IPS-20b (cell line): ENCODE measurements around the gene ABCB9.
"Not testable (repeated sequence)": the region's sequence is repeated elsewhere in the genome, so short reads cannot be mapped to it uniquely, and the experiment has no call there.

Source experiments
- H3K27ac ChIP-seq: one replicate; pipeline ENCODE4 v1.5.1; 2013; ENCODE audit warnings: low read length
- H3K27me3 ChIP-seq: 2 replicates; pipeline ENCODE4 v1.6.1; 2013; ENCODE audit warnings: mild to moderate bottlenecking, low read length, inconsistent platforms; ENCODE audit not compliant: insufficient read depth
- H3K36me3 ChIP-seq: 2 replicates; pipeline ENCODE4 v1.6.1; 2013; ENCODE audit warnings: low read depth, mild to moderate bottlenecking, inconsistent platforms, low read length, moderate library complexity; ENCODE audit not compliant: insufficient read depth
- H3K4me1 ChIP-seq: 2 replicates; pipeline ENCODE4 v1.6.1; 2013; ENCODE audit warnings: mild to moderate bottlenecking, control low read depth, inconsistent platforms, low read length, moderate library complexity; ENCODE audit not compliant: insufficient read depth
- H3K4me3 ChIP-seq: 2 replicates; pipeline ENCODE4 v1.5.1; 2013; ENCODE audit warnings: mild to moderate bottlenecking, low read length, inconsistent platforms
- H3K9ac ChIP-seq: 2 replicates; pipeline ENCODE4 v1.6.1; 2013; ENCODE audit warnings: low read depth, mild to moderate bottlenecking, inconsistent platforms, low read length, moderate library complexity
- H3K9me3 ChIP-seq: 2 replicates; pipeline ENCODE4 v1.6.1; 2013; ENCODE audit warnings: mild to moderate bottlenecking, low read depth, low read length, inconsistent platforms; ENCODE audit not compliant: insufficient read depth

Gene ABCB9

GRCh38 chr12:122965851-122966742, at the start of gene ABCB9:
Gene ABCB9 (minus strand): TSS chr12:122966463. CDS start chr12:122960235, 6,228 bp downstream.
- Histone ChIP-seq H3K9me3 (no peaks in the 10 kb centered on the region), H3K4me3 (peak within 1 kb of the TSS; percentile 84), H3K36me3 (no peaks in the 10 kb centered on the region), H3K4me1 (peaks cover 7% of the 10 kb centered on the region; the same call in 1 of the 2 replicates), H3K27ac (no peak within 1 kb of the TSS), H3K27me3 (peaks cover 15% of the 10 kb centered on the region; the same call in 1 of the 2 replicates), H3K9ac (peak within 1 kb of the TSS; percentile 61; the same call in 1 of the 2 replicates)

GRCh38 chr12:123014473-123014872, 48.2 kb upstream of the ABCB9 start:
- not testable (repeated sequence) for H3K9me3 ChIP-seq, H3K27ac ChIP-seq, H3K4me3 ChIP-seq, H3K27me3 ChIP-seq, H3K9ac ChIP-seq, H3K4me1 ChIP-seq, H3K36me3 ChIP-seq

- Histone ChIP-seq H3K27me3 (no peaks in the 10 kb centered on the region), H3K36me3 (no peaks in the 10 kb centered on the region), H3K27ac (no peak overlapping the region), H3K4me1 (no peaks in the 10 kb centered on the region), H3K4me3 (no peak overlapping the region), H3K9me3 (no peaks in the 10 kb centered on the region), H3K9ac (no peak overlapping the region)
Measured at GRCh38 chr12:123013185-123014095, 47.2 kb upstream of the ABCB9 start.

- Histone ChIP-seq H3K9ac (no peak overlapping the region), H3K4me3 (no peak overlapping the region), H3K9me3 (no peaks in the 10 kb centered on the region), H3K36me3 (no peaks in the 10 kb centered on the region), H3K4me1 (no peaks in the 10 kb centered on the region), H3K27me3 (no peaks in the 10 kb centered on the region), H3K27ac (no peak overlapping the region)
Measured at GRCh38 chr12:123011701-123012100, 45.4 kb upstream of the ABCB9 start.

- Histone ChIP-seq H3K9ac (no peak overlapping the region), H3K9me3 (no peaks in the 10 kb centered on the region), H3K4me3 (no peak overlapping the region), H3K36me3 (no peaks in the 10 kb centered on the region), H3K27ac (no peak overlapping the region), H3K4me1 (no peaks in the 10 kb centered on the region), H3K27me3 (no peaks in the 10 kb centered on the region)
Measured at GRCh38 chr12:123010681-123011080, 44.4 kb upstream of the ABCB9 start.

GRCh38 chr12:123010110-123010509, 43.8 kb upstream of the ABCB9 start:
- H3K36me3 ChIP-seq, result no peaks in the 10 kb centered on the region
- no peaks in the 10 kb centered on the region for H3K9me3 ChIP-seq
- no peaks in the 10 kb centered on the region for H3K27me3 ChIP-seq
- H3K9ac ChIP-seq, result no peak overlapping the region
- H3K27ac ChIP-seq, result no peak overlapping the region
- no peak overlapping the region for H3K4me3 ChIP-seq
- H3K4me1 ChIP-seq, result no peaks in the 10 kb centered on the region

- H3K27me3 ChIP-seq, result no peaks in the 10 kb centered on the region
- no peaks in the 10 kb centered on the region for H3K4me1 ChIP-seq
- no peak overlapping the region for H3K27ac ChIP-seq
- no peaks in the 10 kb centered on the region for H3K9me3 ChIP-seq
- H3K36me3 ChIP-seq, result no peaks in the 10 kb centered on the region
- no peak overlapping the region for H3K4me3 ChIP-seq
- H3K9ac ChIP-seq, result no peak overlapping the region
Measured at GRCh38 chr12:123006977-123007376, 40.7 kb upstream of the ABCB9 start.

- Histone ChIP-seq H3K27ac (no peak overlapping the region), H3K27me3 (no peaks in the 10 kb centered on the region), H3K36me3 (no peaks in the 10 kb centered on the region), H3K9me3 (no peaks in the 10 kb centered on the region), H3K4me1 (no peaks in the 10 kb centered on the region), H3K9ac (no peak overlapping the region), H3K4me3 (no peak overlapping the region)
Measured at GRCh38 chr12:123005081-123005626, 38.9 kb upstream of the ABCB9 start.

- no peaks in the 10 kb centered on the region for H3K4me1 ChIP-seq
- H3K27ac ChIP-seq, result no peak overlapping the region
- no peak overlapping the region for H3K4me3 ChIP-seq
- no peaks in the 10 kb centered on the region for H3K9me3 ChIP-seq
- H3K36me3 ChIP-seq, result no peaks in the 10 kb centered on the region
- H3K27me3 ChIP-seq, result no peaks in the 10 kb centered on the region
- H3K9ac ChIP-seq, result no peak overlapping the region
Measured at GRCh38 chr12:123004287-123004686, 38.0 kb upstream of the ABCB9 start.

- Histone ChIP-seq H3K9ac (no peak overlapping the region), H3K4me1 (no peaks in the 10 kb centered on the region), H3K27ac (no peak overlapping the region), H3K9me3 (no peaks in the 10 kb centered on the region), H3K27me3 (no peaks in the 10 kb centered on the region), H3K4me3 (no peak overlapping the region), H3K36me3 (no peaks in the 10 kb centered on the region)
Measured at GRCh38 chr12:123003257-123003656, 37.0 kb upstream of the ABCB9 start.

GRCh38 chr12:123001464-123001863, 35.2 kb upstream of the ABCB9 start:
- H3K9me3 ChIP-seq, result no peaks in the 10 kb centered on the region
- H3K9ac ChIP-seq, result no peak overlapping the region
- H3K4me1 ChIP-seq, result no peaks in the 10 kb centered on the region
- H3K27me3 ChIP-seq, result no peaks in the 10 kb centered on the region
- no peaks in the 10 kb centered on the region for H3K36me3 ChIP-seq
- no peak overlapping the region for H3K27ac ChIP-seq
- H3K4me3 ChIP-seq, result no peak overlapping the region
